HG03025 (cell line): ENCODE data around the gene ABCE1.

Source experiments
- ATAC-seq: cut with Tn5 transposase; IDR thresholded peaks from one replicate; pipeline ENCODE4 v1.9.1; 2021; ENCODE audit warnings: mild to moderate bottlenecking, moderate library complexity; ENCODE audit not compliant: unreplicated experiment, low FRiP score

Gene ABCE1

GRCh38 chr4:145171911-145172310 is 73.8 kb downstream of the ABCE1 start:
- ATAC-seq: no peak

DNA sequence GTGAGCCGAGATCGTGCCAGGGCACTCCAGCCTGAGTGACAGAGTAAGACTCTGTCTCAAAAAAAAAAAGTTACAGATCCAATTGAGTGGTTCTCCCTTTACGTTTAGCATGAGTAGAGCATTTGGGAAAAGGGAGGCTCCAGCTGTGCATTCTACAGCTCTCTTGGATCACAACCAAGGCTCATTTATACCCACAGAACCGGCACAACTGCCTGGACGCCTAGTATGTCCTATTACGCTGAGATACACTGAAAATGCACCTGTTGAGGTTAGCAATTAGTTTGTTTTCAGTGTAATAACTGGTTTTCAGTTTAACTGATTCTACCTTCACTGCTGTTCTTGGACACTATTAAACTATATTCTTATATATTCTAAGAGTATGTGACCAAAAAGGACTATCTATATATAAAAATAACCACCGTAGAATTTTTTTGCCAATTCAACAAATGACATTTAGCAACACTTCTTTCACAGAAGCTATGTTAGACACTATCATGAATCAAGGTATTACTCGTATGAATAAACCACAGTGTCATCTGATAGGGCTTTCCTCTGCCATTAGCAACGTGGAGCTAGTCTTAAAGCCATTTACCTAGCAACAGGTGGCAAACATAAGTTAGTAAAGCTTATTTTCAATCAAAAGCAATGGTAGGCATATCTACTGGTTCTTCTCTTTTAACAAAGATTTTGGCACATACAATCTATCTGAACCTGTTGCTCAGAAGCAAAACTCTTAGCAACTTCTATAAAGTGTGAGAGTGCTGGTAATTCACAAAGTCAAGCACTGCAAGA is 78.7 kb downstream of the ABCE1 start:
- ATAC-seq: no peak

GRCh38 chr4:145177511-145177905 is 79.4 kb downstream of the ABCE1 start:
- no peak for ATAC-seq

DNA sequence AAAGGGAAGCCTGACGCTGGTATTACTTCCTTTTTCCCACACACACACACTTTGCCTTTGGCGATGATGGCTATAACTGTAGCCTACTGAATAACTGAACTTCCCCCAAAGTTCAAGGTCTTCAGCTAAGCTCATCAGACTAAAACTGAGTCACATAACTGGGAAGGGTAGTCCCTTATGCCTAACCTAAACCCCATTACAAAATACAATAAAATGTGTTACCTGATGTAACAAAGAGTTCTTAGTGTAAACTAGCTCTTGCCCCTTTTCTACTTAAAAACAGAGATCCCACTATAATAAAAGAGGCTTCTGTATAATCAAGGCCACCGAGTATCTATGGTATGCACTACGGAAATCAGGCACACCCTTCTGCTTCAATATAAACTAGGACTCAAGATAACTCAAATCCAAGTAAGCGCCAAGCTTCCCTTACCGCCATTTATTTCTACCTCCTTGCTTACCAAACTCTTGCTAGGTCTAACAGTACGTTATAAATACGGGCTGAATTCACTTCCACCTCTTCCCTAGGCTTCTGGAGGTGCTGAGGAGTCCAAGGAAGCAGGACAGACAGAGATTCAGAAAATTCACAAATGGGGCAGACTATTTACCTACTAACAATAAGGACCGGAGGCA is 79.9 kb downstream of the ABCE1 start:
- ATAC-seq: no peak

DNA sequence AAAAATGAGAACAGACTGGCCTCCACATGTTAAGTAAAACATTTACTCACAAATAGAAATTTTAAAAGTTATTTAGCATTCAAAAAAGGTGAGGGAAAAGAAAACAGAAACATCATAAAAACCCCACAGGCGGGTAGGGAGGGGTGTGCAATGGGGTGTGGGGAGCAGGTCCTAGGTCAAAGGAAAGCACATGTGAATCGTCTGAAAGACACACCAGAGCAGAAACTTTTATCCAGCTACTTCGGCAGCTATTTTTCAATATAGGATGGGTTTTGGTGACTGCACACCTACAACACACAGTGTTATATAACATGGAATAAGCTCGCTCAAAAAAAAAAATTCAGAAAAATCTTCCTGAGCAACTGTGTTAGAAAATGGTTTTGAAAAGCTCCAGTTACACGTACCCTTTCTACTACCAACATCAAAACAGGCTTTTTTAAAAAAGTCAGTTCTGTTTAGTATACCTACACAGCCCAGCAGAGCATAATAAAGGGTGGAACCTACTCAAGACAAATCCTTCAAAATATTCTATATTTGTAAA is 80.7 kb downstream of the ABCE1 start:
- ATAC-seq: no peak
